GM18526 (cell line): Measurements from ENCODE around the gene GRIP1.

Source experiments
- POLR2A ChIP-seq: IDR thresholded peaks from 3 replicates; pipeline ENCODE4 v1.6.1; 2011; ENCODE audit not compliant: insufficient read length; ENCODE audit errors: extremely low read depth

The GRIP1 gene

DNA sequence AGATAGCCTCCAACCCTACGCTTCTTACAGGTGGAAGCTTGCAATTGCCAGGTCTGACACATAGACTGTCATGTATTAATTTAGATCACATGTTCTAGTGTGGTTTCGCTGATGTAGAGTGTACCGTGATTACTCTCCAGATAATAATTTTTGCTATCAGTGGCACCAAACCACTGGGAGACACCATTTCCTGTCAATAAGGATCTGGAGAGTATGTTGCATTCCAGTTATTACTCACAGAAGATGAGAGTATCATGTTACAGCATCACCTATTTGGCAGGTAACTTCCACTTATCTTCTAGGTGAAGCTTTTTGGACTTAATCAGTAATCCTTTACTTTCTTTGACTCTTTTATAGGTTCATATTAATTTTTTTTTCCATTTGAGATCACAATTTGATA lies 229.3 kb downstream of the GRIP1 start:
- TF ChIP-seq POLR2A: no peak

DNA sequence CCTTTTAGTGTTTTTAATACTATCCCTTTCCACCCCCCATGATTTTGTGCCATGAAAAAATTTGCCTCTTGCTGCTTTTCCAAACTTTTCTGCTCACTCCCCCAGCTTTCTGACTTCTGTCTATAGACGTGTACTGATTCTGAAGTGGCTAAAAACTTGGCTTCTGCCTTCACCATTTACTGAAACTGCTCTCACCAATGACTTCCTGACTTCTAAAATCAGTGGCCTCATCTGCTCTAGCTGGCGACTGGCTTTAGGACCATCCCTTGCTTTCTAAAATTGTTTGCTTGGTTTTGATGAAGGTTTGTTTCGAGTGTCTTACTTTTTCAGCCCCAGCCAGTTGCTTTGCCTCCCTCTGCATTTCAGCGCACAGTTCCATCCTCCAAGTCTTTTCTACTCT lies 231.2 kb downstream of the GRIP1 start:
- no peak for TF ChIP-seq POLR2A

DNA sequence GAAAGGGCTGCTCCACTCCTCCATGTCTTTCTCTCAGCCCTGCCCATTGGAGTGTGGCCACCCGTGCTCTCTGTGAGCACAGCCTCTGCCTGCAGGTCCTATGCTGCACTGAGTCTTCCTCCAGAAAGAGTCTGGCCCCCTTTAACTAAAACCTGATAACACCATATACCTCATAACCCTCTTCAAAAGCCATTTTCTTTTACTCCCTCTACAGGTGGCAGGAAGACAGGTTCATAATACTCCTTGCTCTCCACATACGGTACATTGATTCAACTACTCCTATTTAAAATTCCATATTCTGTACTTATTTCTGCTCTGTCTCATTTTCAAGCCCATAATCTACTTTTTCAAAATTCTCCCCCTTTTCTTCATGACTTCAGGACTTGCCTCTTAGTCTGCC lies 232.6 kb downstream of the GRIP1 start:
- no peak for TF ChIP-seq POLR2A

DNA sequence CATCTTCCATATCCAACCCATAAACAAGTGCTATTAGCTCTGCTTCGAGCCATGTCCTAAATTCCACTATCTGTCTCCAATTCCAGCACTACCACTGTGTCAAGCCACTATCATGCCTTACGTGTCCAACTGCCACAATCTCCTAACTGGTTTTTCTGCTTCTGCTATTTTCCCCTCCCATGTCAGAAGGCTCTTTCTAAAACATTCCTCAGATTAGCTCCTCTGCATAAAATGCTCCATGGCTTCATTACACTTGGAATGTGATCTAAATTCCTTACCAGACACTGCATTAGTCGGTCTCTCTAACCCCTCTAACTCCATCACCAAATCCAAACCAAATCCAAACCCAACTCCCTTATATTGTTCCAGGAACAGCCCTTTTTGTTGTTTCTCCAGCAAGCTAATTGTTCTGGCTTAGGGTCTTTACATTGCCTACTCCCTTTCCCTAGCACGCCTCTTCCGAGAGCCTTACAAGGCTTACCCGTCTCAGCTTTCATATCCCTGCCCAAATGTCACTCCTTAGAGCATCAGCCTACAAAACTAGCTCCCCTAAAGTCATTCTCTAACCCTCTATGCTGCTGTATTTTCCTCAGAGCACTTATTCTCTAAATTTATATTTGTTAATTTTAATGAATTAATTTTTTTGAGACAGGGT lies 236.8 kb downstream of the GRIP1 start:
- no peak for TF ChIP-seq POLR2A

DNA sequence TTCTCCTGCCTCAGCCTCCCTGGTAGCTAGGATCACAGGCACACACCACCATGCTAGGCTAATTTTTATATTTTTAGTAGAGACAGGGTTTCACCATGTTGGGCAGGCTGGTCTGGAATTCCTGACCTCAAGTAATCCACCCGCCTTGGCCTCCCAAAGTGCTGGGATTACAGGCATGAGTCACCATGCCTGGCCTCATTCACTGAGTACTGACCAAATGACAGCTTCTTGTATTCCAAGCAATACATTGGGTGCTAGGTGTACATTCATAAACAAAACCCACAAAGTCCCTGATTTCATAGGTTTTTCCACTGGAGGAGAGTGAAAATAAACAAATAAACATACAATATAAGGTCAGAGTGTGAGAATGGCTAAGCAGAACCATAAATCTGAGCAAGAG lies 240.3 kb downstream of the GRIP1 start:
- TF ChIP-seq POLR2A: no peak

DNA sequence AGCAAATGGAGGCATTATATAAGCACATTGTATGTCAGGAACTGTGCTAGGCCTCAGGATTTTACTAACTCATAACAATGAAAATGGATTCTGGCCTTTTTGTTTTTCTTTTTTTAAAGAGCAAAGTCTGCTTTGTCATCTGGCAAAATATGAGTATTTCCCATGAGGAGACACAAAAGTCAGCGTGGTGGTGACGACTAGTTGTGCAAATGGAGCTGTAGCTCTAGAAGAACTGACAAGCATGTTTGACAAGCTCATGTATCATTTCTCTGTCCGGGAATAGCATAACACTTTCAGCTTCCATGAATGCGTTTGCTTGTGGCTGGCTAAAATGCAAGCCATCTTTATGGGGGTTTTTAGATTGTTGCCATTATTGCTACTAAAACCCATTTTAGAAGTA lies 248.8 kb downstream of the GRIP1 start:
- TF ChIP-seq POLR2A: no peak

DNA sequence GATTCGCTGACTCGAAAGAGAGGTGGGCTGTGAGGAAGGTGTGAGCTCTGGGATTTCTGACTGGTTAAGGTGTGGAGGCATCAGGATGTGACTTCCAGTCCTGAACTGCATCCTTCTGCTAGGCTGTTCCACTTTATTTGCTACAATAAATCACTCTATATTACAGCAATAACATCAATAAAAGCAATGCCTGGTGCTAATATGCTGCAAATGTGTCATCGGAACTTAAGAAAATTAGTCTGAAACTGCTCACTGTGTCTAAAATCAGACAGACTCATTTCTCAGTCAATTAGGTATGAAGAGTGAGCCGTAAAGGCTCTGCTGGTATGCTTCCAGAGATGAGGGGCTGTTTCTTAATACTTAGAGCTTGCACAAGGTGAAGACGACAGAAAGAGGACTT lies 250.0 kb downstream of the GRIP1 start:
- no peak for TF ChIP-seq POLR2A

DNA sequence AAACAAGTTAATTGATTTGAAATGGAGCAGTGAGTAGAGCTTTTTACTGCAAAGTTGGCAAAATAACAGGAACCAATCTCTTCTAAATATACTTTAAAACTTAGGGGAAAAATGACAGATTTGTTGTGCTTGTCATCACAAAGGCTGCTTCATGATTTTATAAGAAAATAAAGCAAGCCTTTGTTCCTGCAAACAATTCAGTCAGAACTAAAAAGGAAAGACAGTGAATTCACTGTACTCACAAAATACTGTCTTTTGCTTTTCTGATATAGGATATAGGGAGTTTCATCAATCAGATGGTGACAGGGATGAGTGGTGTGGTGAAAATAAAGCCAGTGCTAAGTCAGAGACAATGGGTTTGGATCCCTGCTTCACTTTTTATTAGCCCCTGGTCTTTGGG lies 250.6 kb downstream of the GRIP1 start:
- no peak for TF ChIP-seq POLR2A

DNA sequence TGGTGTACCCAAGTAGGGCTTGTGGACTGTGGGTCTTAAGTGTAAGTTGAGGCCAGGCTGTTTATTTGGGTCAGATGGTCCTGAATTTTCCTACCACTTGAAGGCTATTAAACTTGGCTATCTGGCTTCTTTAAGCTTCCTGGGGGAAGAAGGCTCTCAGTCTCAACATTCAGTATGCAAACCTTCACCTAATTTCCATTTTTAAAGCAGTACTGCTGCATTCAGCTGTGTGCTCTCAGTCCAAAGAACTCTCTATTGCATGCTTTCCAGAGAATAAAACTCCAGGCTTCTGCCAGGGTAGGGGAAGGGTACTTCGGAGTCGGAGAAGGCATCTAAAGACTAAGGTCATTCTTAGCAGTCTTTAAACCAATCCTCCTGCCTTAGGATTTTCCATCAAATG lies 252.2 kb downstream of the GRIP1 start:
- TF ChIP-seq POLR2A: no peak

DNA sequence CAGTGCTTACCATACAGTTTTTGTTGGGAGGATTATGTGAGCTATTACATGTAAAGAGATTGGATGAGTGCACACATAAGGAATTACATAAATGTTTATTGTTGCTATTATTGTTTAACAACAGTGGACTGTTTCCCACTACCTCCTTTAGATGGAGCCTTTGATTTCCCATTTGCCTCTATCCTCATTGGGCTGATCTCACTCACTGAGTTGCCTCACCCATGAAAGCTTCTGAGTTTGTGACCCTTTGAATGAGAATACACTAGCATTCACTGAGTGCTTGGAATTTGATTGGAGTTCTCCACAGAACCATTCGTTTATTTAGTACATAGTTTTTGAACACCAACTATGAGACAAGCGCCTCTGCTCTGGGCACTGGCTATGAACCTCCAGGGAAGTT lies 255.6 kb downstream of the GRIP1 start:
- TF ChIP-seq POLR2A: no peak

DNA sequence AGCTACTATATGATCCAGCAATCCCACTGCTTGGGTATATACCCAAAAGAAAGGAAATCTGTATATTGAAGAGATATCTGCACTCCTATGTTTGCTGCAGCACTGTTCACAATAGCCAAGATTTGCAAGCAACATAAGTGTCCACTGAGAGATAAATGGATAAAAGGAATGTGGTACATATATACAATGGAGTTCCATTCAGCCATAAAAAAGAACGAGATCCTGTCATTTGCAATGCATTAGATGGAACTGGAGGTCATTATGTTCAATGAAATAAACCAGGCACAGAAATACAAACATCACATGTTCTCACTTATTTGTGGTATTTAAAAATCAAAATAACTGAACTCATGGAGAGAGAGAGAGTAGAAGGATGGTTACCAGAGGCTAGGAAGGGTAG lies 260.0 kb downstream of the GRIP1 start:
- TF ChIP-seq POLR2A: no peak

DNA sequence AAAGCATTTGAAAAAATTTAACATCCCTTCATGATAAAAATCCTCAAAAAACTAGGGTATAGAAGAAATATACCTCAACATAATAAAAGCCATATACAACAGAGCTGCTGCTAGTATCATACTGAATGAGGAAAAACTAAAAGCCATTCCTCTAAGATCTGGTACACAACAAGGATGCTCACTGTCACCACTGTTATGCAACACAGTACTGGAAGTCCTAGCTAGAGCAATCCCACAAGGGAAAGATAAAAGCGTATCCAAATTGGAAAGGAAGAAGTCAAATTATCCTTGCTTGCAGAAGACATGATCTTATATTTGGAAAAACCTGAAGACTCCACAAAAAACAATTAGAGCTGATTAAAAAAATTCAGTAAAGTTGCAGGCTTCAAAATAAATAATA lies 261.7 kb downstream of the GRIP1 start:
- TF ChIP-seq POLR2A: no peak

DNA sequence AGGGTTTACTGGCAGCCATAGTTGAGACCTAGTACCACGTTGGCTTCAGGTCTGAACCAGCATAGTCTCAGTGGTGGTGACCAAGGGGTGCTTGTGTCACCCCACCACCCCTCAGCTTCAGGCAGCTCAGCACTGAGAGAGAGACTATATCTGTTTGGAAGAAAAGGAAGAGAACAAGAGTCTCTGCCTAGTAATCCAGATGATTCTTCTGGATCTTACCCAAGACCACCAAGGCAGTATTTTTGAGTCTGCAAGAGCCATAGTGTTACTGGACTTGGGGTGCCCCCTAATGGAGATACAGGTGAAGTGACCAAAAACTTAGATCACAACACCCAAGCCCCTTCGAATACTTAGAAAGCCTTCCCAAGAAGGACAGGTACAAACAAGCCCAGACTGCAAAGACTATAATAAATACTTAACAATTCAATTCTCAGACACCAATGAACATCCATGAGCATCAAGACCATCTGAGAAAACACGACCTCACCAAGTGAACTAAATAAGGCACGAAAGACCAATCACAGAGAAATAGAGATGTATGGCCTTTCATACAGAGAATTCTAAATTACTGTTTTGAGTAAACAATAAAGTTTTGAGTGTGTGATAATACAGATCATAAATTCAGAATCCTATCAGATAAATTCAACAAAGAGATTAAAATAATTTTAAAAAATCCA lies 269.5 kb downstream of the GRIP1 start:
- no peak for TF ChIP-seq POLR2A

DNA sequence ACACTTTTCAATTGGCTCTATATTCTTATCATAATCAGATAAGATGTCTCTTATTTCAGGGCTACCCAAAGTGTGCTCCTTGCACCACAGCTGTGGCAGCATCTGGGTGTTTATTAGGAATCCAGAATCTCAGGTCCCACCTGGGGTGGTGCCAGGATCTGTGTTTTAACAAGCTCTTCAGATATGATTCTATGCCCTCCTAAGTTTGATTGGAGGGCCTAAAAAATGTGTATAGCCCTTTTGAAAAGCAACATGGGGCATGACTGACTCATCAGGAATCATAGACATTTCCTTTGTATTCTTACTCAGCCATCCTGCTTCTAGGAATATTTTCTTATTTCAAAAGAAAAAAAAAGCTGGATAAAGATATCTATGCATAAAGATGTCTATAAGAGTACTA lies 273.5 kb downstream of the GRIP1 start:
- no peak for TF ChIP-seq POLR2A

DNA sequence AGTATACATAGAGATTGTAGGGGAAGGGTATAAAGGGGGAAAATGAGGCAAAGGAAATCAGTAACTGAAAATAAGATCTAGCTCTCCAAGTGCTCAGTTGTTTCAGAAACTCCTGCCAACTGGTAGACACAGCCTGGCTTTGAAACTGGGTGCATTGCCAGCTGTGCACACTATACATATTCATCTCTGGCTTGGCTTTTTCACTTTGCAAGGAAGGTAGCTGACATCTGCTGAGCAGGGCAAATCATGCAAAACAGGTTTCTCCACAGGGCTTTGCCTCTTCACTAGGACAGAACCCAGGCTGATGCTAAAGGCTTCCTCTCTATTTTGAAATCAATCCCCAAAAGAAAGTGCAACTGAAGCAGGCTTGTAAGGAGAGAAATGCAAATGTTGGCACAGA lies 275.1 kb downstream of the GRIP1 start:
- no peak for TF ChIP-seq POLR2A

DNA sequence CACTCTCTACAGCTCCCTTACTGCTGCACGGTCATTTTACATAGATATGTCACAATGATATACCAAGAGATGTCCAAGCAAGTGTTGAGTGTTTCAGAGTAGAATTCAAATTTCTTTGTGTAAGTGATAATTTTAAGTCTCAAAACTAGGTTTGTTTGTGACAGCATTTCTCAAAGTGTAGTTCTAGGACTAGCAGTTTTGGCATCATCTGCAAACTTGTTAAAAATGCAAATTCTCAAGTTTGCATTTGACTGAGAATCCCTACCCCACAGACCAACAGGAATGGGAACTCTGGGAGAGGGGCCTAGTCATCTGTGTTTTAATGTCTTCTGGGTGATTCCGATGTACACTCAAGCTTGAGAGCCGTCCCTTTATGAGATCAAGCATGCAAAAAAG lies 279.0 kb downstream of the GRIP1 start:
- no peak for TF ChIP-seq POLR2A
